Adipocyte (in vitro differentiated cells): ENCODE results near the gene TMEM185A.
"Not testable (repeated sequence)": the region's sequence is repeated elsewhere in the genome, so short reads cannot be mapped to it uniquely, and the experiment has no call there.

Source experiments
- DNase-seq: peaks from one replicate; pipeline ENCODE4 v3.0.0-alpha.2; 2015; ENCODE audit warnings: low read depth
- H3K27me3 ChIP-seq: replicated peaks from 2 replicates; pipeline ENCODE4 v1.7.0; 2013; ENCODE audit warnings: mild to moderate bottlenecking, low read length, moderate library complexity; ENCODE audit not compliant: control insufficient read depth, insufficient read depth
- H3K36me3 ChIP-seq: 2 replicates; pipeline ENCODE4 v1.7.0; 2013; ENCODE audit warnings: low read length, mild to moderate bottlenecking, moderate library complexity; ENCODE audit not compliant: control insufficient read depth, insufficient read depth, severe bottlenecking
- H3K4me1 ChIP-seq: 2 replicates; pipeline ENCODE4 v1.7.0; 2013; ENCODE audit warnings: mild to moderate bottlenecking, low read length, moderate library complexity; ENCODE audit not compliant: control insufficient read depth, insufficient read depth
- H3K4me3 ChIP-seq: 2 replicates; pipeline ENCODE4 v1.7.0; 2013; ENCODE audit warnings: mild to moderate bottlenecking, low read length, moderate library complexity
- H3K9ac ChIP-seq: 2 replicates; pipeline ENCODE4 v1.7.0; 2013; ENCODE audit warnings: mild to moderate bottlenecking, low read length, moderate library complexity
- H3K9me3 ChIP-seq: 2 replicates; pipeline ENCODE4 v1.7.0; 2013; ENCODE audit warnings: mild to moderate bottlenecking, low read length, moderate library complexity; ENCODE audit not compliant: control insufficient read depth

The TMEM185A gene

DNA sequence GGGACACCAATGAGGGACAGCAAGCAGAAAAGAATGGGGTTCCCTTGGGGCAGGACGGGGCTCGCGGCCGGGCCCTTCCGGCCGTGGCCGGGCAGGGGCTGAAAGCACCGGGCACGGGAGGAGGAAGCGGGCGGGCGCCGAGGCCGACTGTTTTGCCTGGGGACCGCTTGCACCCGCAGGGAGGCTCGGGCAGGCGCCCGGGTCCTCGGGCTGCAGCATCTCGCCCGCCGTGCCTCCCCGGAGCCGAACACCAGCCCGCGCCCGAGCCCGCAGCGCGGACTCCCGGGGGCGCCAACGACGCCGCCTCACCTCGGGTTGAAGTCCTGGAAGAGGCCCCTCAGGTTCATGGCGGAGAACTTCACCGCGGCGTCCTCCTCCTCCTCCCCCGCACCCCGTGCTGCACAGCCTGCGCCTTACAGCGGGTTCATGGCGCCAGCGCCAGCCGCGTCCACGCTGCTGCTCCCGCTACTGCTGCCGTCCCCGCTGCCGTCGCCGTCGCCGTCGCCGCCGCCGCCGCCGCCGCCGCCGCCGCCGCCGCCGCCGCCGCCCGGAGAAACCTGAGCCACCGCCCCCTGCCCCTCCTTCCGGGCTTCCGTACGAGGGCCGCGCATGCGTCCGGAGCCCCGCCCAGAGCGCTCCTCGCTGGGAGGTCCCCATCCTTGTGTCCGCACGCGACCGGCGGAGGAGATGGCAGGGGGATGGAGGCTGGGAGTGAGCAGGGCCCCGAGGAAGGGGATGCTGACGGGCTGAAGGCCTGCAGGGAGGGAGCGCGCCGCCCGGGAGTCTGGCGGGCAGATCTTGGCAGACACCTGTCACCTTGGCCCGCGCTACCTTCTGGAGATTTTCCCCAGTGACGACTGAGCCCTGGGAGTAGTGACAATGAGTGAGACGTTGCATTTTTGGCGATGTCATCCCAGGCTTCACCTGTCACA, at the start of gene TMEM185A:
TSS of gene TMEM185A (minus strand) at position 559 of the 932 bp plus-strand sequence. CDS start at position 347, 212 bp downstream.
- H3K4me1 ChIP-seq, result peaks cover 8% of the 10 kb centered on the region
- H3K9ac ChIP-seq, result peak within 1 kb of the TSS; percentile 85
- H3K36me3 ChIP-seq, result no peaks in the 10 kb centered on the region
- peaks cover 9% of the 10 kb centered on the region for H3K27me3 ChIP-seq
- peak within 1 kb of the TSS; percentile 83 for H3K4me3 ChIP-seq
- DNase-seq, result peak; percentile 77
- no peaks in the 10 kb centered on the region for H3K9me3 ChIP-seq

DNA sequence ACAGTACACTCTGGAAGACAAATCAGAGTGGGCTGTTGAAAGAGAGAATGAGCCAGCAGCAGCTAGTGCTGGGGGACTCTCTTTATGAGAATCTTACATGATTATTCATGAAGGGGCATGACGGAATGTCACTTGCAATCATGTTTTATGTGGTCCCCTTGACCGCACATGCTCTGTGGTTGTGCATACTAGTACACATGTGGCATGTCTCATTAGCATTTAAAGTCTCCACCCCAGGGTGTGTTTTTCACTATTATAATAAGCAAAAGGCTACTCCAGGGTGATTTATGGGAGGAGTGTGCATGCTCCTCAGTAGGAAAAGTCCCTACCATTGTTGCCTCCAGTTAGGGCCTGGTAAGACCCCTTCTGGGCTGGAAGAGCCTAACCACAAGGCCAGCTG, 49.6 kb upstream of the TMEM185A start:
- no peaks in the 10 kb centered on the region for H3K36me3 ChIP-seq
- no peaks in the 10 kb centered on the region for H3K4me1 ChIP-seq
- no peaks in the 10 kb centered on the region for H3K9me3 ChIP-seq
- H3K27me3 ChIP-seq, result peaks cover 14% of the 10 kb centered on the region
- no peak overlapping the region for H3K9ac ChIP-seq
- no peak for DNase-seq
- H3K4me3 ChIP-seq, result no peak overlapping the region

DNA sequence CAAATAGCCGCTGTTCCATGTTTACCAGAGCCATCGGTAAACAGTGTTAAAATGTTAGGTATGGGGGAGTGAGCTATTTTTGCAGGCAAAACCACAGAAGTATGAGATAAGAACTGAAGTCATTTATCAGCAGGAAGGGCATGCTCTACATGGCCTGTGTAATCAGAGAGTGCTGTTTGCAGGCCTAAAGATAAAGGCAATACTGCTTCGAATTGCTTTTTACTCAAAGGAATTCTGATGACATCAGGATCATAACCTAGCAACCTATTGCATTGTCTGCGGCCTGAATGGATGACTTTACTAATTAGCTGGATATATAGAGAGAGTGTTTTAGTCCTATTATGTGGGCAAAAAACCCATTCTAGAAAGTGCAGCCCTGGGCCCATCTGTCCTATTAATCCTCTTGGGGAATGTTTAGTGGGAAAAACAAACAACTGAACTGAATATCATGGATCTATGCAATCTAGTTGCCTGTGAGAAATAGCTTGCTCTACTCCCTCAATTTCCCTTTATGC, 47.6 kb upstream of the TMEM185A start:
- not testable (repeated sequence) for H3K4me3 ChIP-seq, H3K4me1 ChIP-seq, H3K9me3 ChIP-seq, DNase-seq, H3K36me3 ChIP-seq, H3K9ac ChIP-seq
- H3K27me3 ChIP-seq, result peaks cover 14% of the 10 kb centered on the region

DNA sequence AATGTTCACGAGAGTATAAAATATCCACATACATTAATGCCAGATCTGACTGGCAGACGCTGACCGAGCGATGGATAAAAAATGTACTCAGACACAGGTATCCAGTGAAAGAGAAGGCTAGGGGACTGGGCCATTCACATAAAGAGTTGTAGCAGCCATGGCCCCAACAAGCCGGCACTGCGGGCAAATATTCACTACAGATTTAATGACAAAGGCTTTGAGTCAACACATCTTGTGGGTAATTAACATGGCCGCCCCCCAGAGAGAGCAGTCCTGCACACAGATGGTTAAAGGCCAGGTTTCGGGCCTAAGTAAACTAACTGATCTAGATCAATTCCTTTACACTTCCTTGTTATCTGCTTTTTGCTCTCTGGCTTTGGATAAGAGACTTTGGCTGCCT, 44.0 kb upstream of the TMEM185A start:
- not testable (repeated sequence) for H3K27me3 ChIP-seq, H3K4me1 ChIP-seq, DNase-seq, H3K4me3 ChIP-seq, H3K36me3 ChIP-seq, H3K9ac ChIP-seq, H3K9me3 ChIP-seq

DNA sequence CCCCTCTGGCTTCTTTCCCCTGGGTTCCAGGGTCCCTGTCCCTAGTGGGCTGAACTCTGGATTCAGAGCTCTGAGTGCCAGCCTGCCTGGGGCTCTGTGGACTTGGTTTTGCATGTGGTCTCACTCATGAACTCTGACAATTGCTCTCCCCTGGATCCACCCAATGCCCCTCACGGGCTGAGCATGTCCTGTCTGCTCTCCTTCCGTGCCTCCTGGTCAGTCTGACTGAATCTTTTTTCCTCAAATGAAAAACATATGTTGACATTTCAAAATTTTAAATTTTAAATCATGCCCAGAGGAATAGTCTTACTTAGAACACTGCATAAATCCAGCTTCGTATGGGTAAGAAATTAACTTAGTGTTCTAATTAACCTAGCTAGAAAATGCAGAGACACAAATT, 43.5 kb upstream of the TMEM185A start:
- not testable (repeated sequence) for H3K9ac ChIP-seq, H3K9me3 ChIP-seq, H3K27me3 ChIP-seq, H3K36me3 ChIP-seq, H3K4me1 ChIP-seq, DNase-seq, H3K4me3 ChIP-seq

DNA sequence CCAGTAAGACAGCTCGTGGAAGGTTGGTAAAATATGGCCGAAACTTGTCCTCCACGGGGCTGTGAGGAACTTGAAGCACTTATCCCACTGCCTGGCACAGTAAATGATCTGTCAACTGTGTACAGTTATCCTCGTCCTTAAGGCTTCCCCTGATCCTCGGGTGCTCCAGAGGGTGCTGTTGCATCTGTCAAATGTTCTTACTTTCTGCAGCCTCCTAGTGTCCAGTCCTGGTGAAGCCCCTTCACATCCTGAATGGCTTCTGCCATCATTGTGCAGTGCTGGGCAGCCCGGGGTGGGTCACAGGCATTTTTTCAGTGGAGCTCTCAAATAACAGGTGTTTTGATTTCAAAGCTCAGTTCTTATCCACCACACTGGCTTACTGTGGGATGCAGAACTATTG, 29.0 kb upstream of the TMEM185A start:
- H3K9me3 ChIP-seq, DNase-seq, H3K9ac ChIP-seq: not testable (repeated sequence)

DNA sequence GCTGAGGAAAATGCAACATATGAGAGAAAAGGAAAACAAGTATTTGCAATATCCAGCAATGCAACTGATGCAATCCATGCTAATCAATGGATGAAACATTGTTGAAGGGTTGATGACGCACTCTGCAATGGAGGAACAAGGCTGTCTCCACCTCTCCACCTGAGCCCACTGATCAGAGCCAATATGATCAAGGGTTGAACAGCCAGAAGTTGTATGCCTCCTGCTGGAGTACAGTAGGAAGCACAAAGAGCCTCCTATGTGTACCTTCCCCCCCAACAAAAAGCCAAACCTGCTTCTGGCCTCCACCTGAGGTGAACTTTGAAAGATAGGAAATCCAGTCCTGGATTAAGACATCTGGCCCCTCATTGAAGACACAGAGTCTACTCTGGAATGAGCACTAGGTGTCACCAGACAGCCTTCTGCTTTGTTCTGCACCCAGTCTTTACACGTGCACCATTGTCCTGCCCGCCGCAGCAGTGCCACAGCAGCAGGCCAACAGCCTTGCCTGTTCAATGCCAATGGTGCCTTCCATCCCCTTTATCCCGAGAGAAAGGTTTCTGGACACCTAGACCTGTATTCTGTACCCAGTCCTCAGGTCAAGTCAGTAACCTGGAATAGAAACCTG, 24.8 kb upstream of the TMEM185A start:
- H3K9ac ChIP-seq, DNase-seq, H3K4me1 ChIP-seq, H3K9me3 ChIP-seq, H3K4me3 ChIP-seq, H3K27me3 ChIP-seq, H3K36me3 ChIP-seq: not testable (repeated sequence)

More for the DNA sequence above, 29.0 kb upstream of the TMEM185A start:
- H3K27me3 ChIP-seq, H3K4me1 ChIP-seq, H3K4me3 ChIP-seq, H3K36me3 ChIP-seq: not testable (repeated sequence)

DNA sequence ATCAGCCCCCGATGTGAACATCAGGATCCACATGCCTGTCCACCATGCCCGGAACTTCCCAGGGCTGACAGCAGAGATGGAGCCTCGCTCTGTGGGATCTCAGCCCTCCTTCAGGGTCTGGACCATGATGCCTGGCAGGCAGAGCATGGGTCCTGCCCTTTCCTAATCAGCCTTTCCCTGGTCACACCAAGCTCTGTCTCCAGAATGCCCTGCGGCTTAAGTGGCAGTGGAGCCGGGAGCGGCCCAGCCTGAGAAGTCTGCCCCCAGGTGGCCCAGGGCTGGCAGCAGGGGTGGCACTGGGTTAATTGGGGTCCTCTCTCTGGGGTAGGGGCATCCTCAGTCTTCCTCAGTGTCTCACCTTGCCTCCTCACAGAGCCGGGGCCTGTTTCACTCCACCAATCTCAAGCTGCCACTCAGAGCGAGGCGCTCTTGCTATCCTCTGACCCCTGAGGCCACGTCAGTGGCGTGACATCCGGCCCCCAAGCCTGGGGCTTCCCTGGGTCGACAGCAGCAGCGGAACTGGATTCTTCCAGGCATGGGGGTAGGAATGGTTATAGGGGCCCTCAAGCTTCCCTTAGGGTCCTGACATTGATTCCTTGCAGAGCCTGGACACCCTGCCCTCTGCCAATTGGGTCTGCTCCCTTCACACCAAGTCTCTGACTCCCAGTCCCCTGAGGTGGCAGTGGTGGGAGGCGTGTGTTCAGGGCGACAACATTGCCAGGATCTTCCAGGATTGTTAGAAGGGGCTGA, 20.8 kb upstream of the TMEM185A start:
- peaks cover 11% of the 10 kb centered on the region for H3K27me3 ChIP-seq
- no peaks in the 10 kb centered on the region for H3K9me3 ChIP-seq
- no peak overlapping the region for H3K4me3 ChIP-seq
- no peaks in the 10 kb centered on the region for H3K36me3 ChIP-seq
- H3K4me1 ChIP-seq, result no peaks in the 10 kb centered on the region
- no peak overlapping the region for H3K9ac ChIP-seq
- no peak for DNase-seq

DNA sequence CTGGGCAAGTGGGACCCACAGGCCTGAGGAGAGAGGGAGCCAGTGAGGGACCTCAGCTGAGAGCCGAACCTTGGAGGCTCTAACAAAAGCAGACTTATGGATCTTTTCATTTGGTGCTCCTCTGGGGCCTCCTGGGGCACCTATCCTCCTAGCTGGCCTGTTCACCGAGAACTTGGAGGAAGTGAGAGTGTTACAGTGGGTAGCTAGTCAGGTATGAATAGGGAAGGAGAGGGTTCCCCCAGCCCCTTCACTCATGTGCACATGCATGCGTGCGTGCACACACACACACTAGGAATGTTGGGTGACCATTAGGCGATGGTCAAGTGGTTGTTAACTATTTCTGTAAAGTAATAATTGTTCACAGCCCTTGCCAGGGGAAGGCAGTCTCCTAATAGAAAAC, 18.6 kb upstream of the TMEM185A start:
- DNase-seq, result no peak
- Histone ChIP-seq H3K9ac (no peak overlapping the region), H3K4me1 (no peaks in the 10 kb centered on the region), H3K36me3 (no peaks in the 10 kb centered on the region), H3K4me3 (no peak overlapping the region), H3K27me3 (peaks cover 21% of the 10 kb centered on the region), H3K9me3 (no peaks in the 10 kb centered on the region)

DNA sequence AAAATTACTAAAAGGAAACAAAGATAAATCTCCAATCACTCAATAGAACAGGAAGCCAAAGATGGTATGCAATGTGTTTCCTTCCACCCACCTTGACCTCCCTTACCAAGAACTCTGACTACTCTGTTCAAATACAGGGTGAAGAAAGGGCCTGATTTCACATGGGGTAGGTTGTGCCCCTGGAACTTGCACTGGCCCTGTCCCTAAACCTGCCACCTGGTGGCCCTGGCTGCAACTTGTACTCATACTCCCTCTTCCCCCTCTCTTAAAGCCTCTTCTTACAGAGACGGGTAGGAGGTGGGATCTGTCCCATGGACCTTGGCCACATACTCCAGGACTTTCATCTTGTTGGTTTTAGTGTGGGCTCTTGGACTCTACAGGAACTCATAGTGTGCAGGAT, 17.3 kb upstream of the TMEM185A start:
- no peak overlapping the region for H3K4me3 ChIP-seq
- no peak overlapping the region for H3K9ac ChIP-seq
- DNase-seq, result no peak
- H3K36me3 ChIP-seq, result no peaks in the 10 kb centered on the region
- H3K4me1 ChIP-seq, result no peaks in the 10 kb centered on the region
- peaks cover 21% of the 10 kb centered on the region for H3K27me3 ChIP-seq
- no peaks in the 10 kb centered on the region for H3K9me3 ChIP-seq

DNA sequence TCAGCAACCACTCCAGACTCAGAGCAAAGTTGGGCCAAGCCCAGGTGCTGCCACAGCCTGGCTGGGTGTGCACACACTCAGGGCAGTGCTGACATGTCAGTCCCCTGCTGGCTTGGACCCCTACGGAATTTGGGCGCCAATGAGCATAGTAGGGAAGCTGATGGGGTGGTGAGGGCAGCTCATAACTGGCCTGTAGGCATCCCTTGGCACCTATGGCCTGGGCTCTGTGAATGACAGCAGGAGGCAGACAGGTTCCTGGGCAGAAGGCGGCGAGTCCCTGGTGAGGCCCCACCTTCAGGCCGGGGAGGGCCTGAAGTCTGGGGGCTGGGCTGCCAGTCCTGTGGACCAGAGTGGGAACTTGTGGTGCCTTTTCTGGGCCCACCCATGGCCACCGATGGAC, 15.9 kb upstream of the TMEM185A start:
- no peak for DNase-seq
- H3K9me3 ChIP-seq, result no peaks in the 10 kb centered on the region
- peaks cover 18% of the 10 kb centered on the region for H3K27me3 ChIP-seq
- H3K4me3 ChIP-seq, result no peak overlapping the region
- no peak overlapping the region for H3K9ac ChIP-seq
- H3K36me3 ChIP-seq, result no peaks in the 10 kb centered on the region
- H3K4me1 ChIP-seq, result no peaks in the 10 kb centered on the region
